GM18870 (cell line): ENCODE measurements around the gene PCGF1.

ENCODE experiments used
- ATAC-seq: cut with Tn5 transposase; IDR thresholded peaks from one replicate; pipeline ENCODE4 v1.9.1; 2021; ENCODE audit warnings: moderate library complexity; ENCODE audit not compliant: unreplicated experiment

PCGF1 gene

GRCh38 chr2:74537140-74537539 is 29.6 kb upstream of the PCGF1 start:
- no peak for ATAC-seq

GRCh38 chr2:74536166-74536950 is 28.9 kb upstream of the PCGF1 start:
- ATAC-seq = no peak

- ATAC-seq = no peak
Observed at GRCh38 chr2:74535440-74535965, 28.0 kb upstream of the PCGF1 start.

GRCh38 chr2:74534411-74534810 is 26.9 kb upstream of the PCGF1 start:
- no peak for ATAC-seq

GRCh38 chr2:74533464-74533863 is 26.0 kb upstream of the PCGF1 start:
- no peak for ATAC-seq

GRCh38 chr2:74532222-74532621 is 24.7 kb upstream of the PCGF1 start:
- no peak for ATAC-seq

- no peak for ATAC-seq
Observed at GRCh38 chr2:74531666-74532065, 24.2 kb upstream of the PCGF1 start.

GRCh38 chr2:74530239-74531187 is 23.0 kb upstream of the PCGF1 start:
- ATAC-seq = peak; percentile 32

GRCh38 chr2:74529357-74530238 is 22.1 kb upstream of the PCGF1 start, which contains the start of the genes AUP1 and HTRA2:
Gene AUP1 (minus strand): TSS chr2:74529706. CDS start chr2:74529629, 77 bp downstream.
Gene HTRA2 (plus strand): TSS chr2:74529933. CDS start chr2:74530007, 74 bp downstream.
- ATAC-seq = peak; percentile 76

GRCh38 chr2:74528600-74529356 is 21.3 kb upstream of the PCGF1 start:
- ATAC-seq = peak; percentile 4

- no peak for ATAC-seq
Observed at GRCh38 chr2:74527741-74528140, 20.2 kb upstream of the PCGF1 start.

GRCh38 chr2:74526649-74527230 is 19.2 kb upstream of the PCGF1 start:
- no peak for ATAC-seq

GRCh38 chr2:74525717-74526648 is 18.5 kb upstream of the PCGF1 start, which contains the start of gene DQX1:
Gene DQX1 (minus strand): TSS chr2:74526231. CDS start chr2:74525729, 502 bp downstream.
- ATAC-seq = no peak

GRCh38 chr2:74524955-74525716 is 17.6 kb upstream of the PCGF1 start:
- ATAC-seq = no peak

GRCh38 chr2:74524005-74524404 is 16.5 kb upstream of the PCGF1 start:
- ATAC-seq = no peak

GRCh38 chr2:74522516-74522915 is 15.0 kb upstream of the PCGF1 start:
- no peak for ATAC-seq

GRCh38 chr2:74516650-74517049 is 9.2 kb upstream of the PCGF1 start:
- no peak for ATAC-seq
